Thyroid gland (tissue), 4 donors: ENCODE data around the gene ZDHHC3.

Source experiments
- POLR2A ChIP-seq, 2 donors: fragments of 450-650 bp; IDR thresholded peaks; one replicate each; pipeline ENCODE4 v1.6.1; 2017; ENCODE audit warnings: antibody characterized with exemption in 2 of 2, mild to moderate bottlenecking in 2 of 2, moderate library complexity in 1 of 2
- TF ChIP-seq, protein P1 (sequence below), 6 experiments: fragments of 200-600 bp in 3 of 6; fragments of 450-650 bp in 3 of 6; sonication (generic) in 3 of 6; IDR thresholded peaks; one replicate each; pipeline ENCODE4 v1.5.1; 2016 to 2019; ENCODE audit warnings: antibody characterized with exemption in 6 of 6, mild to moderate bottlenecking in 2 of 6, inconsistent platforms in 1 of 6, moderate library complexity in 1 of 6

DNA sequence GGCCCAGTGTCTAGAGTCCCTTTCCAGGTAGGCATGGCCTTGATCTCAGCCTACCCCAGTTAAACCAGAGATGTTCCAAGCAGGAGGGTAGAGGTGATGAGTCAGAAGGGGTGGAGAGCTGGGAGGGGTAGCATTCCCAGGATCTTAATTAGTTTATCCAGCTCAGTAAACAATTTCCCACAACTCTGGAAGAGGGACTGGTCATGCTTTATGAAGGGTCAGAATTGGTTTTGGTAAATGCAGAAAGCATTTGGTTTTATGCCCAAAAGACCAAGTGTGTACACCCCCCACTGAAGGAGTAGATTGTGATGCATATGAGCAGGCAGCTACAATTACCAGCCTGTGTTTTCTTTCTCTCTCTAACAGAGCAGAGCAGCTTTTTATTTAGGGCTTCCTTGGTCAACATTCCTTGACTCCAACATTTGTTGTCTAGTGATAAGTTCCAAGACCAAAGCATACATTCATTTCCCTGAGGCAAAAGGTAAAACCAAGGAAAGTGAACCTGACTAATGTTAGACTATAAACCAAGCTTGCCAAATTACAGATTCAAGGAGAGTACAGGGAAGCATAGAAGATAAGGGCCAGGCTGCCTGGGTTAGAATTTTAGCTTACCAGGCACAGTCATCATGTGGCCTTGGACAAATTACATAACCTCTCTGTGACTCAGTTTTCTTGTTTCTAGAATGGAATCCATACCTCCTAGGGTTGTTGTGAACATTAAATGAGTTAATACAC is 17.7 kb upstream of the ZDHHC3 start:
- TF ChIP-seq POLR2A (IDR thresholded peaks at IDR 0.05): no peak
- TF ChIP-seq, protein P1, sequence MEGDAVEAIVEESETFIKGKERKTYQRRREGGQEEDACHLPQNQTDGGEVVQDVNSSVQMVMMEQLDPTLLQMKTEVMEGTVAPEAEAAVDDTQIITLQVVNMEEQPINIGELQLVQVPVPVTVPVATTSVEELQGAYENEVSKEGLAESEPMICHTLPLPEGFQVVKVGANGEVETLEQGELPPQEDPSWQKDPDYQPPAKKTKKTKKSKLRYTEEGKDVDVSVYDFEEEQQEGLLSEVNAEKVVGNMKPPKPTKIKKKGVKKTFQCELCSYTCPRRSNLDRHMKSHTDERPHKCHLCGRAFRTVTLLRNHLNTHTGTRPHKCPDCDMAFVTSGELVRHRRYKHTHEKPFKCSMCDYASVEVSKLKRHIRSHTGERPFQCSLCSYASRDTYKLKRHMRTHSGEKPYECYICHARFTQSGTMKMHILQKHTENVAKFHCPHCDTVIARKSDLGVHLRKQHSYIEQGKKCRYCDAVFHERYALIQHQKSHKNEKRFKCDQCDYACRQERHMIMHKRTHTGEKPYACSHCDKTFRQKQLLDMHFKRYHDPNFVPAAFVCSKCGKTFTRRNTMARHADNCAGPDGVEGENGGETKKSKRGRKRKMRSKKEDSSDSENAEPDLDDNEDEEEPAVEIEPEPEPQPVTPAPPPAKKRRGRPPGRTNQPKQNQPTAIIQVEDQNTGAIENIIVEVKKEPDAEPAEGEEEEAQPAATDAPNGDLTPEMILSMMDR (IDR thresholded peaks at IDR 0.05): no peak
